ENCODE results near the gene KCNAB2.
A peak's percentile ranks its signal among the peaks of the same experiment; 100 is the strongest.

Gene KCNAB2

GRCh38 chr1:6030547-6031261 is 15.0 kb upstream of the KCNAB2 start:
- no peak for DNase-seq (ENCODE audit: low read depth)

- no peak for DNase-seq (ENCODE audit: low read depth)
Observed at GRCh38 chr1:6033124-6033523, 12.6 kb upstream of the KCNAB2 start.

GRCh38 chr1:6033986-6034749 is 11.5 kb upstream of the KCNAB2 start:
- DNase-seq (ENCODE audit: low read depth), result no peak

GRCh38 chr1:6034750-6035096 is 11.0 kb upstream of the KCNAB2 start:
- no peak for DNase-seq (ENCODE audit: low read depth)

- no peak for DNase-seq (ENCODE audit: low read depth)
Observed at GRCh38 chr1:6035303-6035702, 10.4 kb upstream of the KCNAB2 start.

GRCh38 chr1:6035719-6036118 is 10.0 kb upstream of the KCNAB2 start:
- no peak for DNase-seq (ENCODE audit: low read depth)

- DNase-seq (ENCODE audit: low read depth), result no peak
Observed at GRCh38 chr1:6037338-6037762, 8.3 kb upstream of the KCNAB2 start.

GRCh38 chr1:6038603-6039002 is 7.1 kb upstream of the KCNAB2 start:
- DNase-seq (ENCODE audit: low read depth), result no peak

- no peak for DNase-seq (ENCODE audit: low read depth)
Observed at GRCh38 chr1:6039031-6039430, 6.7 kb upstream of the KCNAB2 start.

GRCh38 chr1:6040444-6040843 is 5.2 kb upstream of the KCNAB2 start:
- no peak for DNase-seq (ENCODE audit: low read depth)

- no peak for DNase-seq (ENCODE audit: low read depth)
Observed at GRCh38 chr1:6040861-6041415, 4.8 kb upstream of the KCNAB2 start.

- no peak for DNase-seq (ENCODE audit: low read depth)
Observed at GRCh38 chr1:6041432-6042062, 4.1 kb upstream of the KCNAB2 start.

- DNase-seq (ENCODE audit: low read depth), result no peak
Observed at GRCh38 chr1:6043561-6043960, 2.1 kb upstream of the KCNAB2 start.

- no peak for DNase-seq (ENCODE audit: low read depth)
Observed at GRCh38 chr1:6044481-6045109, 1.1 kb upstream of the KCNAB2 start.

GRCh38 chr1:6045110-6045502 is 582 bp upstream of the KCNAB2 start:
- DNase-seq (ENCODE audit: low read depth), result no peak

GRCh38 chr1:6046279-6046678 is 591 bp downstream of the KCNAB2 start:
- DNase-seq (ENCODE audit: low read depth), result no peak

GRCh38 chr1:6048179-6048867 is 2.6 kb downstream of the KCNAB2 start:
- no peak for DNase-seq (ENCODE audit: low read depth)

GRCh38 chr1:6049419-6049818 is 3.7 kb downstream of the KCNAB2 start:
- no peak for DNase-seq (ENCODE audit: low read depth)

GRCh38 chr1:6051423-6051822 is 5.7 kb downstream of the KCNAB2 start:
- DNase-seq (ENCODE audit: low read depth), result no peak

GRCh38 chr1:6052543-6053205 is 7.0 kb downstream of the KCNAB2 start:
- DNase-seq (ENCODE audit: low read depth), result peak; percentile 10

- DNase-seq (ENCODE audit: low read depth), result no peak
Observed at GRCh38 chr1:6053206-6053546, 7.5 kb downstream of the KCNAB2 start.
